Esophagus squamous epithelium (tissue), 4 donors: ENCODE results near the gene AGBL5.

ENCODE experiments used
- POLR2A ChIP-seq, 4 donors: fragments of 450-650 bp; IDR thresholded peaks; one replicate each; pipeline ENCODE4 v1.6.1; 2017; ENCODE audit warnings: antibody characterized with exemption in 4 of 4, mild to moderate bottlenecking in 4 of 4, moderate library complexity in 3 of 4
- TF ChIP-seq, protein P1 (sequence below), 6 experiments: fragments of 450-650 bp in 4 of 6; fragments of 200-600 bp in 2 of 6; sonication (generic) in 2 of 6; IDR thresholded peaks; one replicate each; pipeline ENCODE4 v1.5.1; 2016 to 2019; ENCODE audit warnings: antibody characterized with exemption in 6 of 6, mild to moderate bottlenecking in 4 of 6, moderate library complexity in 4 of 6

DNA sequence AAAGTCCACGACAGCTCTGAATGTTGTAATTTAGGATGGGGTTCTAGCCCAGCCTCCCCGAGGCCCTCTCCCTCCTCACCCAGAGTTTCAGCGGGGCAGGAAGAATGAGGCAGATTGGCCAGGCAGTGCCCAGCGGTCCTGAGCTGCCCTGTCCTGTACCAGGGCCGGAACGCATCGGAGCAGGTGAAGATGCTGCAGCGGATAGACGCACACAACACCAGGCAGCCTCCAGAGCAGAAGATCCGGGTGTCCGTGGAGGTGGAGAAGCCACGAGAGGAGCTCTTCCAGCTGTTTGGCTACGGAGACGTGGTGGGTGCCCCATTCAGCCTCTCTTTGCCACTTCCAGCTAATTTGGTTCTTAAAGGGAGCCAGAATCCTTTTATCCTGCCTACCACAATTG is 45.9 kb downstream of the AGBL5 start:
- no peak for TF ChIP-seq POLR2A (IDR thresholded peaks at IDR 0.05)
- TF ChIP-seq, protein P1, sequence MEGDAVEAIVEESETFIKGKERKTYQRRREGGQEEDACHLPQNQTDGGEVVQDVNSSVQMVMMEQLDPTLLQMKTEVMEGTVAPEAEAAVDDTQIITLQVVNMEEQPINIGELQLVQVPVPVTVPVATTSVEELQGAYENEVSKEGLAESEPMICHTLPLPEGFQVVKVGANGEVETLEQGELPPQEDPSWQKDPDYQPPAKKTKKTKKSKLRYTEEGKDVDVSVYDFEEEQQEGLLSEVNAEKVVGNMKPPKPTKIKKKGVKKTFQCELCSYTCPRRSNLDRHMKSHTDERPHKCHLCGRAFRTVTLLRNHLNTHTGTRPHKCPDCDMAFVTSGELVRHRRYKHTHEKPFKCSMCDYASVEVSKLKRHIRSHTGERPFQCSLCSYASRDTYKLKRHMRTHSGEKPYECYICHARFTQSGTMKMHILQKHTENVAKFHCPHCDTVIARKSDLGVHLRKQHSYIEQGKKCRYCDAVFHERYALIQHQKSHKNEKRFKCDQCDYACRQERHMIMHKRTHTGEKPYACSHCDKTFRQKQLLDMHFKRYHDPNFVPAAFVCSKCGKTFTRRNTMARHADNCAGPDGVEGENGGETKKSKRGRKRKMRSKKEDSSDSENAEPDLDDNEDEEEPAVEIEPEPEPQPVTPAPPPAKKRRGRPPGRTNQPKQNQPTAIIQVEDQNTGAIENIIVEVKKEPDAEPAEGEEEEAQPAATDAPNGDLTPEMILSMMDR (IDR thresholded peaks at IDR 0.05) = no peak
